GM21619 (cell line): ENCODE results near the gene TTLL12.

Experiments
- ATAC-seq: cut with Tn5 transposase; IDR thresholded peaks from one replicate; pipeline ENCODE4 v1.9.1; 2021; ENCODE audit not compliant: unreplicated experiment

The TTLL12 gene

DNA sequence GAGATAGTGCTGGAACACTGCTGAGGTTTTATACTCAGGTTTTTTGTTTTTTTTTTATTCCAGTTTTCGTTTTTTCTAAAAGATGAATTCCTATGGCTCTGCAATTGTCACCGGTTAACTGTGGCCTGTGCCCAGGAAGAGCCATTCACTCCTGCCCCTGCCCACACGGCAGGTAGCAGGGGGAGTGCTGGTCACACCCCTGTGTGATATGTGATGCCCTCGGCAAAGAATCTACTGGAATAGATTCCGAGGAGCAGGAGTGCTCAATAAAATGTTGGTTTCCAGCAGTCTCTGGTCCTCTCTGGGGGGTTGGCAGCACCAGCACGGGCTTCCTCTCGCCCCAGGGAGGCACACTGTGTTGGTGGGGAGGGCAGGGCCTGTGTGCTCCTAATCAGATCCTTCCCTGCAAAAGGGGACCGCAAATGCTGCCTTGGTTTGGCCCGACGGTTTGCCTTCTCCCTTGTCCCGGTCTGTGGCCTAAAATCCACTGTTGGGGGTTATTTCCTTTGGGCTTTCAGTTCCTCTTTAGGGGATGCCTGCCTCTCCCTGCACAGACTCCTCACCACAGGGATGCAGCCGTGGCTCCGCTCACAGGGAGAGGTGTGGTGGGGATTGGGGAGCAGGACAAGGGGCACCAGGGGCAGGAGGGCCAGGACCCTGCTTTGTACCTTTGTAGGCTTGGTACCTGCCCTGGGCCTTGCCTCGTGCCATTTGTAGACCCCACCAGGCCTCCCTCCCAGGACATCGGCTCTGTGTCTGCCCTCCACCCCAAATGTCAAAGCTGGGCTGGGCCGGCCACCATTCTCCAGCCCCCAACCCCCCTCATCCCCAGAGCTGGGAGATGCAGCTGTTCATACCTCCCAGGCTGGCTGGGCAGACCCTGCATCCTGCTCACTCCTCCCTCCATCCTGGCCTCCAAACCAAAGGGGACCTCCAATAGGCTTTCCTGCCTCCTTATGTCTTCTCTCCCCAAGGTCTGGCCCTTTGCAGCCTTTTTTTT lies 57.2 kb downstream of the TTLL12 start:
- ATAC-seq, result no peak

DNA sequence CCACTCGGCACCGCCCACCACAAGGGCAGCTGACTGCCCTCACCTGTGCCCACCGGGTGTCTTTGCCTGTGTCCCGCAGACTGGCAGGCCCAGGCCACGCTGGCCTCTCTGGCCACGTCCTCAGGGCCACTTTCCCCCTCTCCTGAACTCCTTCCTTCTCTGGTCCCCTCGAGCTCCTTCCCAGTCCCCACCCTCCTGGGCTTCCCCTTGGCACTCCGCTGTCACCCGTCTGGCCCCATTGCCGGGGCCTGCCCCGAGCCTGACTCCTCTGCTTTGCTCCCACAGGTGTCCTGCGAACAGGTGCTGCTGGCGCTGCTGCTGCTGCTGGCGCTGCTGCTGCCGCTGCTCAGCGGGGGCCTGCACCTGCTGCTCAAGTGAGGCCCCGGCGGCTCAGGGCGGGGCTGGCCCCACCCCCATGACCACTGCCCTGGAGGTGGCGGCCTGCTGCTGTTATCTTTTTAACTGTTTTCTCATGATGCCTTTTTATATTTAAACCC lies 58.0 kb downstream of the TTLL12 start:
- no peak for ATAC-seq

DNA sequence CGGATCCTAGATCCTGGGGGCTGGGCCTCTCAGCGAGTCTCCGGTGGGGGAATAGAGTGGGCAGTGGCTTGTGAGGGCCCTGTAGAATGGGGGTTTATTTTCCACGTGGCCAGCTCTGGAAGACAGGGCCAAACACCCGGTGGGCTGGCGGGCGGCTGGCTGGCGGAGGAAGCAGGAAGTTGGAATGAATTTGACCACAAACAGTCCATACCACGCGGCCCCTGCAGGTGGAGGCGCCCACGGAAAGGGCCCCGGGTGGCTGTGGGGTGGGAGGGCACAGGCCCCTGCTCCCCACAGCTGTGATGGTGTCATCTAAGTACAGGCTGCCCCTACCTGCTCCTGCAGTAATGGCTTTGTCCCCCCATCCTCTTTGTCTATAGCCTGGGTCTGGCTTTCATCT lies 58.8 kb downstream of the TTLL12 start:
- no peak for ATAC-seq

DNA sequence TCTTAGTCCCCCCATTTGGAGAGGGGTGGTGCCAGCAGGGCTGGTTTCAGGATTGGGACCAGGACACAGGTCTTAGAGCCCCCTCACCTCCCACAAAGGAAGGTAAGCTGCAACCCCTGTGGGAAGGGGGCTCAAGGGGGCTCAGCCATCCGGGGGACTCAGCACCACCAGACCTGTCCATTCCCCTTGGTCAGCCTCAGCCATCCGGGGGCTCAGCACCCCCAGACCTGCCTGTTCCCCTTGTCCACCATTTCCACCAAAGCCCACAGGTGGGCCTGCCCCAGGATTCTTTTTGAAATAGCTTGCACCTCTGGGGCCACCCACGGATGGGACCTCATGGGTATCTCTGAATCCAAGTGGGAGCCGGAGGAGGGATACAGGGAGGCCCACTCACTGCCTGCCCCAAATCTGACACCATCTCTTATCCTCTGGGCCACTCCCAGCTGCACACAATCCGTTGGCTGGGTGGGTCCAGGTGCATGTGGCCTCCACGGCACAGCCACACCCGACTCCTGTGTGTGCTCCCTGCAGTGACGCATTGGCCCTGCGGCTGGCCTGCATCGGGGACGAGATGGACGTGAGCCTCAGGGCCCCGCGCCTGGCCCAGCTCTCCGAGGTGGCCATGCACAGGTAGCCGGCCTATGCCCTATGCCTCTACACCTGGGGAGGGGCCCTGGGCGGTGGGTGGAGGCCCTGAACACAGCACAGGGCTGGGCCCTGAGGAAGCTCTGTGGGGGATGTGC lies 59.6 kb downstream of the TTLL12 start:
- ATAC-seq, result no peak

DNA sequence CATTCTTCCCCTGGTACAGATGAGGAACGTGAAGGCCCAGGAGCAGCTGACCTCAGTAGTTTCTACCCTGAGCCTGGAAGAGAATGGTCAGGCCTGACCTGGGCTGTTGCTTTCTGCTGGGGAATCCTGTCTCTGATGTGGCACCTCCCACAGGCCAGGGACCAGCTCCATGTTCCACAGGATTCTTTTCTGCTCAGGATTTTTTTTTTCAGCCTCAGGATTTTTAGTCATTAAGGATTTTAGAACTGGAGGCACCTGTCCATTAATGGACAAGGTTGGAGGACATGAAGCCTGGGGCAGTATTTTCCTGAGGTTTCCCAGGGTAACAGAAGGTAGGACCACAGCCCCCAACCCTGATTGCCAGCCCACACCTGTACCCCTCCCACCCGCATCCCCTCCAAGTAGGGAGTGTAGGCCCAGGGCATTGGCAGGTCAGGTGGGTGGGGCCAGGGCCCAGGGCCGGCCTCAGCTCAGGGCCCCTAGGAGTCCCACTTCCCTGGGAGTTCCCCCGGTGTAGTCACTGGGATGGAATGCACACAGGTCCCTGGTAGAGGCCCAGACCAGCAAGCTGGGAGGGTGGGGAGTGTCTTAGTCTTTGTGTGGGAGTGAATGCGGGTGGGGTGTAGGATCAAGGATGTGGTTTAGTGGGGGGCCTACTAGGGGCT lies 60.3 kb downstream of the TTLL12 start:
- ATAC-seq, result no peak

DNA sequence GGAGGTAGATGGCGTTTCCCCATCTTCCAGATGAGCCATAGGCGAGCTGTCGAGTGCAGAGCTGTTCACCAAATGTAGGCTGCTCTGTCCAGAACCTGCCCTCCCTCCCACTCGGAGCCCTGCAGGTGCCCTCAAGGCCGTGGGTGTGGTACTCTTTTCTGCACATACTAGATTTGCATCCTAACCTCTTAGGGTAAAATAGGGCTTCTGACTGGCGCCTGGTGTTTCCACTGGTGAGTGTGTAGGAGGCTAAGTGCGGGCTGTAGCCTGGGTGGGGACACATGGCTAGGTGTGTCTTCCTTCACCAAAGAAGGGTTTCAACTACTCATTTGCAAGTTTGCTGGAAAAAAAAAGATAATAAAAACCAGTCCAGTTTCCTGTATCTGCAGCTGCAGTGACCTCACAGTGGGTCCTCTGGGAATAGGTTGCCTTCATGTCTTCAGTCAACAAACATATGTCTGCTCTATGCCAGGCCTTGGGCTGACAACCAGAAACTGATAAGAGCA lies 67.9 kb downstream of the TTLL12 start:
- ATAC-seq, result peak; percentile 56

DNA sequence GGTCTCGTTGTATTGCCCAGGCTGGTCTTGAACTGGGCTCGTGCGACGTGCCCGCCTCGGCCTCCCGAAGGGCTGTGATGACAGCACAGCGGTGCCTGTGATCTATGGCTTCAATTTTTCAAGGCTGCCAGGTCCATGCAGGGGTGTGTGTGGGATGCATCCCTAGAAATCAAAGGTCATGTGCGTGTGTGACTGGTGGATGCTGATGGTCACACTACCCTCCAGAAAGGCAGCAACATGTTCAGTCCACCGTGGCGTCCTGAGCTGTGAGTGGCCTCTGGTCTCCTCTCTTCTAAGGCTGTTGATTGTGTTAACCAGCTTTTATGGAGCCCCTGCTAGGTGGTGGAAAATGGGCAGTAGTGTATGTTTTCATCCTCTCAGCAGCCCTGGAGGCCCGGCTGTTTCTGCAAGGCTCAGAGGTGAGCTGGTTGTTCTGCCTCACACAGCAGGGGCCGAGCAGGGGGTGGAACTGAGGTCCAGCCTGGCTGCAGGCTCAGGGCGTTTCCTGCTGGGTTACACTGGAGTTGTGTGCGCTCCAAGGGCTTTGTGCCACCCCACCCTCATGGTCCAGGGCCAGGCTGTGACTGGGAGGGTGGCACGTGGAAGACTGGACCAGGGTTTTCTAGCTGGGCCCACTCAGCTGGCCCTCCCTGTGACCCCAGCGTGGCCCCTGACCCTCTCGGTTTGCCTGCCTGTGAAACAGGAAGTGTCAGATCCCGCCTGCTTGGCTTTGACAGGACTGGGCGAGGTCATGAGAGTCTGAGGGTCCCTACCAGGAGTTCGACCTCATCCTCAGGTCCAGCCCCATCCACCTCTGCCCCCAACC lies 68.7 kb downstream of the TTLL12 start:
- no peak for ATAC-seq

DNA sequence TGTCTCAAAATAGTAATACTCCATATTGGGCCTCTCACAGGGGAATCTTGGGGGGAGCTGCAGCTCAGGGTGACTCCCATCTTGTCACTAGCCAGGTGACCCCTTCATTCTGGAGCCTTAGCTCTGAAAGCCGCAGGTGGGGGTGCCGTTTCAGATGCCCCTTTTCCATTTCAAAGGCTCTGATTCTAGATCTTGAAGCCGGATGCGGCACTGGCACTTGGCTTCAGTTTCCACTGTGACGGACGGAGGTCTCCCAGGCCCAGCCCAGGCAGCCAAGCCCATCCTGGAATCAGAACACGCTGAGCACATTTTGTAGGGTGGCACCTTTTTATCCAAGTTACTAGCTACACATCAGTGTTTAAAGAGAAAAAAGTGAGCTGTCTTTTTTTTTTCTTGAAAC lies 70.0 kb downstream of the TTLL12 start:
- ATAC-seq, result no peak
